GM18499 (cell line): Measurements from ENCODE around the gene LRIG1.
A peak's percentile ranks its signal among the peaks of the same experiment; 100 is the strongest.

Source experiments
- ATAC-seq: cut with Tn5 transposase; IDR thresholded peaks from one replicate; pipeline ENCODE4 v1.9.1; 2021; ENCODE audit warnings: moderate number of reproducible peaks; ENCODE audit not compliant: insufficient read depth, unreplicated experiment

The LRIG1 gene

DNA sequence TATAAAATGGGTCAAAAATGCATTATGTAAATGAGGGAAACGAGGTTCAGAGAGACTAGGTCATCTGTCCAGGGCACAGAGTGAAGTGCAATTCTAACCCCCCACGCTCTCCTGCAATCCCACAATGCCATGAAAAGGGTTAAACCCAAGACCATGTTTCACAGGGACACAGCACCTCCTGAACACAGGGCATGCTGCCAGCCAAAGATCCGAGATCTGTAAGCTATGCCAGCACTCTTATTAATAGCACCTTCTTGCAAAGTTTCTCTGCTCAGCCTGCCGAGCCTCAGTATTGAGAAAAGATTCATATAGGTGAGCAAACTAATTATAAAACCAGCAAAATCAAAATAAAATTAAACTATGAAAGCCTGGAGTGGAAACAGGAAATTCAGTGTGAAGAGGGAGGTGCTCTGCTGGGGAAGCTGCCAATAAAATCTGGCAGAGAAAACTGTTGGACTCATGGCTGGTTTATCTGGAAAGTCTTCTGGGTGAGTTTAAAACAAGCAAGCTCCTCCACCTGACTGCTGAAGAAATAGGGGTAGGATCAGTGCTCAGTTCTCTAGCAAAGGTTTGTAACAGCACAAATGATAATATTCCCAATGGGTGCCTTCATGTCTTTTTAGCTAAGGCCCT, 50.3 kb downstream of the LRIG1 start:
- no peak for ATAC-seq

DNA sequence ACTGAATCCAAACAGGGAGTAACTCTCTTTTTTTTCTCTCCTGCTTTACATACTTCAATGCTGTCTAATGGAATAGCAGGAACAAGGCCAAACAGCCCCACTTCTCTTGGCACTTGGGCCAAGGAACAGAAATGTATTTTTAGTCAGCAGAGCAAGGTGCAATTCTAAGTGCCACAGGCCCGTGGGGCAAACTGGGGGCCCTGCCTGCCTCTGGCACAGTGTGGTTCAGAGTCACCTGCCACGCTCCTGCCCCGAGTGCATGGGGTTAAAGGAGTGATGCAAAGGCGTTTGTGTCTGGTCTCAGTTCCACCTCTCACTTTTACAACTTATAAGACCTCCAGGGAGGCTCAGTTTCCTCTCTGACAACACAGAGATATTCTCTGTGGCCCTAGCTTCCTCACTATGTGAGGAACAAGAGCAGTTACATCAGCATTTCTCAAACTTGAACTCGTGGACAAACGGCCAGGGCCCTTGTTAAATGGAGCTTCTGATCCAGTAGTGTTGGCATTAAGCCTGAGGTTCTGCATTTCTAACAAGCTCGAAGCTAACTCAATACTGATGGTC, 51.3 kb downstream of the LRIG1 start:
- ATAC-seq = no peak

DNA sequence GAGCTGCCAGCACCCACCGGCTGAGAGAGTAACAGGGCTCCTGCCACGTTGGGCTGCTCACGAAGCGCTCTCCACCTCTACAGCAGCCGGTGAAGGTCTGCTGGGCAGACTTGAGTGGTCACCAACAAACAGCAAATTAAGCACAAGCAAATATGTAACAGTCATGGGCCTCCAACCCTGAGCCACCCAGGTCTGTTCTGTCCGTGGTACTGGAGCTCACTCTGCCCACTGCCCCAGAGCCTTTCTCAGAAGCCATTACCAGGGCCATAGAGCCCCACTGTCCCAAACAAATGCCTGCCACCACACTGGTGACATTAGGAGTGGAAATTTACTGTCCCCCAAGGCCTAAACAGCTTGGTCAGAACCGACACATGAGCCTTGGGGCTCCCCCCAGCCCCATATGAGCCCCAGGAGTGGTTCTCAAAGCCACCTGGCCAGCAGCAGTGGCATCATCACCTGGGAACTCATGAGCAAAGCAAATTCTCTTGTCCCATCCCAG, 56.6 kb downstream of the LRIG1 start:
- no peak for ATAC-seq

GRCh38 chr3:66443118-66443803, 57.6 kb downstream of the LRIG1 start:
- no peak for ATAC-seq

DNA sequence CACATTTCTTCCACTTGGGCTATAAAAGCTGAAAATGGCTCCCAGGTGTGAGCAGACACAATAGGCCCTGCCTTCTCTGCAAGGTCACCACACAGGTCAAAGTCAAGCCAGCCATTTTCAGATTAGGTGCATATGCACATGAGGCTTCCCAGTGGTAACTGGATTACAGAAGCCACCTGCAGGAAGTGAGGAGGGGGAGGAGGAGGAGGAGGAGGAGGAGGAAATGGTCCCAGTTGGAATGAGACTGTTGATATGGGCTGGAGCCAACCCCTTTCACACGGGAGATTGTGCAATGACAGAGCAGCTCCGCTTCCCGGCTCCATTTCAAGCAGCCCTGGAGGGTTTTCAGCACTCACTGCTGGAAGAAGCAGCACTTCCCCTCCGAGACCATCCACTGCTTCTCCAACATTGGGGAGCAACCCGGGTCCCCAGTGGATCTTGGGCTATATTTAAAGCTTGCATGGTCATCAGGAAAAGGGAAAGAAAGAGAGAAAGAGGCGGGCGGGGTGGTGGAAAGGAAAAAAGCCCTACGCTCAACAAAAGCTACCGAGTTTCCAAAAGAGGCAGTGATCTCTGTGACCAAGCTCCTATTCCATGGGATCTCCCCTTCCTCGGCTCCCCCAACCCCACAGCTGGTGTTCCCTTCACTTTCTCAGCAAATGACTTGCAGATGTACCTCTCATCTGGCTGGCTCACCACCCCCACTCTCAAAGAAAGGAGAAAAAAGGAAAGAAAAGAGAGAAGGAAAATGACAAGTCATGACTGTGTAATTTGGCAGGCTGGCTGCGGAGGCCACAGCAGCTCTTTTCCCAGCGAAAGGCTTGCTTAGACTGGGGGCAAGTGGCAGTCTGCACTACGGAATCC, 58.3 kb downstream of the LRIG1 start:
- ATAC-seq = no peak

GRCh38 chr3:66441692-66442091, 59.1 kb downstream of the LRIG1 start:
- ATAC-seq = no peak

DNA sequence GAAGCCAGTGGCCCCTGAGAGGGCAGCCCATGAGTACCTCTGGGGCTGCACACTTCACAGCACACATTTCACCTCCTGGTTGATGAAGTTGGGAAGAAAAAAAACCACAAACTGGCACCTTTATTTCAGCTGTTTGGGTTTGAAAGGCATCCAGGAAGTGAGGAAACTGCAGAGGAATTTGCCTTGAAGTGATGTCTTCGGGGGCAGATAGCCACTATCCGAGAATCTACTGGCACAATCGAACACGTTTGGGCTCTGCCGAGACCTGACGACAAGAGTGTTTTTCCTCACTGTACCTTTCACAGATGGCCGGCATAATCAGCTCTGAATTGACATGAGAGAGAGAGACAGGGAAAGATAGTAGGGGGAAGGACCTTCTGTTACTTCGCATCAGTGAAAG, 59.7 kb downstream of the LRIG1 start:
- ATAC-seq = no peak

DNA sequence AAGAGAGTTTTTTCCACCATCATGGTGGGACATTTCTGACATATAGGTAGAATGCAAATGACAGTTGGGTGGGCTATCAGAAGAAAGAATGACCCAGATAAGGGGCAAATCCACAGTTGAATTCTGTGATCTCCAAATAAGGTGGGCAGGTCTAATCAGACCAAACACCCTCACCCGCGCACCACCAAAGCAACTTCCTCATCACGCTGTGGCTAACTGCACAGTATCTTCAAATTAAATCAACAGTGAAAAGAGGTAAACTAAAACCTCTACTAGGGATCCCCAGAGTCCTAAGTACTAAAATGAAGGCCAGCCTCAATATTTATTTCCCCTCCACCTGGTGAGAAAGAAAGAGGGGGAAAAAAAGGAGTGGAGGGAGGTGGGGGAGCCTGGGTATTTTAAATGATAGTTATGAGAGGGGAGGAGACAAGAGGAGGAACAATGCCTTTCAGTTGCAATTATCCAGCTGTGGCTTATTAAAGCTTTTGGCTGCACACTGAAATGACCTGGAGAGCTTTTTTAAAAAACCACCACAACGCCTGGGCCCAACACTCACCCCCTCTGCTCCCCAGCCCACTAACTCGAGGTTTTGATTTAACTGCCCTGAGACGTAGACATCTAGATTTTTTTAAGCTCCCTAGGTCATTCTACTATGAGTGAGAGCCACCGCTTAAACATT, 61.0 kb downstream of the LRIG1 start:
- ATAC-seq = peak; percentile 65

- ATAC-seq = no peak
Observed at GRCh38 chr3:66438046-66438445, 62.8 kb downstream of the LRIG1 start.

DNA sequence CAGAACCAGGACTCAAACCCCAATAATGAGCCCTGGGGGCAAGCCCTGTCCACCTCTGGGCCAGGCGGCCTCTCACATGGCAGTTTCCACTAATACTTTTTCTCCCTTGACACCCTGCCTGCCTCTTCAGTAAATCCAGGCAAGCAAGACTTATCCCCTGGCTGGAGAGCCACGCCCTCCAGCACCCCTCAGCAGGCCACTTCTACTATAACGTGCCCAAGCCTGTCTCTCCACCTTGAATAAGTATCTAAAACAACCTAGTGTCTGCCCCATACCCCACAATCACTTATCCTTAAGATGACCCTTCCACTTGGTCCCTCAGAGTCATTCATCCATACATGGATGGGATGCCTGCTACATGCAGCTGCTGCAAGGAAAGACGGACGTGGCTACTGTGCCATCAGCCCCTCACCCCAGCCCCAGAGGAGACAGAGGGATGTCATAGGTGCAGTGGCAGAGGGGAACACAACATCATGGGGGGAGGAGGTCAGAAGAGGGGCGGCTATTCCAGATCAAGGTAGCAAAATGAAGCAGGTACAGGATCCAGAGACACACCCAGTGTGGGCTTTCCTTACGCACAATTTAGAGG, 63.4 kb downstream of the LRIG1 start:
- no peak for ATAC-seq

- ATAC-seq = no peak
Observed at GRCh38 chr3:66435989-66436388, 64.8 kb downstream of the LRIG1 start.

- no peak for ATAC-seq
Observed at GRCh38 chr3:66434726-66435125, 66.1 kb downstream of the LRIG1 start.

GRCh38 chr3:66433522-66433782, 67.4 kb downstream of the LRIG1 start:
- no peak for ATAC-seq

DNA sequence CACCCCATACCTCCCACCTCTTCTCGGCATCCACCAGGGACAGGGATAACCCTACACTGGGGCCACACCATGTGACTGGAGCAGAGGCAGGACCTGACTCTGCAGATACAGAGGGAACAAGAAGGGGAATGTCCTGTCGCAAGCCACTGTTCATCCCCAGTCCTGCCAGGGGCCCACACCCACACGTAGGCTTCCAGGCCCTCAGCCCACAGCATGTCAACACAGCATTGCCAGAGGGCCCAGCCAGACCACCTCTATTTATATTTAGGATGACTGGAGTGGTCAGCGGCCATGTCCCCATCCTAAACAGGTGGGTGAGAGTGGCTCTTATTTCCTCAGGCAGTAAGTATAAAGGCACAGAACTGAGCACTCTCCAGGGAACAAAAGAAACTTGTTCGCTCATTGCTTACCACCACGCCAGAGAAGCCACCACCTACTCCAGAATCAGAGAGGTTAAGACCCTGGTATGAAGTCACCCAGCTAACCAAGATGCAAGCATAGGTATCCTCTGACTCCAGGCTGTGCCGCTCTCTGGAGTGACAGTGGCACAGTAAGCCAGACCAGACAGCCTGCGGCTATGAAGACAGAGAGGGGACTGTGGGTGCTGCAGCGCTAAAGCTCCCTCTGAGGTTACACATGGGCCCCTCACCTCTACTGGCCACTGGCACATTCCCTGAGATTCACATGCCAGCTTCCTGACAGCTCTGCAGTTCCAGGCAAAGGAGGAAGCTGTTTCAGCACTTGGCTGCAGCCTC, 67.9 kb downstream of the LRIG1 start:
- no peak for ATAC-seq

DNA sequence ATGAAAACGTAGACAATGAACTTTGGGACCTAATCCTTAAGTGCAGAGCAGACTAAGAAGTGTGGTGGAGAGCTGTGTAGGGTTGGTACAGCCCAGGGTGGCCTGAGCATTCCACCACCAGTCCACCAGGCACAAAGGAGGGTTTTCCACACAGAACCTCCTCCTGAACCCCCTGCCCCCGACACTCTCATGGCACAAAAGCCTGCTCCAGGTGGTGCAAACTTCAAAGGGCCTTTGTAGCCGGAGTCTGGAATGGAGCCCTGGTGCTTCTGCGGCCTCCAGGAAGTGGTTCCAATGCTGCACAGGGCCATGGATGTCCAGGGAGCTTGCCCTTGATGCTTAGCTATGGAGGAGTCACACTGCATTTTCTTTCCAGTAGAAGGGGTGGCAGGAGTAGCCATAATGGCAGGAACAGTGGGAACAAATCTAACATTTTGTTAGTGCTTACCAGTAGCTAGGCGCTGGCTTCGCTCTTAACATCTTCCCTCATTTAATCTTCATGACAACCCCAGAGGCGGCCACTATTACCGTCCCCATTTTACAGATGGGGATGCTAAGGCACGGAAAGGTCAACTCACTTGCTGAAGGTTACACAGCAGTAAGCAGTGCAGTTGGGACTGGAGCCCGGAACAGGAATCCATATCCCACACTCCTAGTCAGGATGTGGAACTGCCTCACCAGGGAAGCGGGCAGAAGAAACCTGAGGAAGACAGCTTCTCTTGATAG, 68.6 kb downstream of the LRIG1 start:
- no peak for ATAC-seq

- no peak for ATAC-seq
Observed at GRCh38 chr3:66431494-66431893, 69.3 kb downstream of the LRIG1 start.

DNA sequence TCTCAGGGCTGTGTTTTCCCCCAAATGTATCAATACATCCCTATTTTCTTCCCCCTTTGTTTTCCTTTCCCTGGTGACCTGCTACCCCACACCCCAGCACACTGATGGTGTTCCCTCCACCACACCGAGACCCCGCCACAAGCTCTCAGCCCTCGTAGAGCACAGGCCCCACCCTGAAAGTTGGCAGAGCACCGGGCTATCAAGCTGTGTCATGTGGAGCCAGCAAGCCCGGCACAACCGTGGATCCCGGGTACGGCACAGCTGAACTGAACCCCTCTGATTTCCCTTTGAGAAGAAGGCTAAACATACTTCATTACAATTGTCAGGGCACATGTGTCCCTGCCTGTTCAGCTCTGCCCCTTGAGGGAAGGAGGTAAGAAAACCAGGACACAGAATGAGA, 69.9 kb downstream of the LRIG1 start:
- no peak for ATAC-seq

- no peak for ATAC-seq
Observed at GRCh38 chr3:66428733-66429132, 72.1 kb downstream of the LRIG1 start.

- no peak for ATAC-seq
Observed at GRCh38 chr3:66427951-66428474, 72.8 kb downstream of the LRIG1 start.
